Esophagus squamous epithelium (tissue), 5 donors: Measurements from ENCODE around the gene DUSP28. TPM values are rescaled to one million over a fixed set of nuclear protein-coding genes. Genes with fewer than 3 reads are reported as not detected.

Source experiments
- DNase-seq: peaks from one replicate; lab custom pipeline; 2025; lab: John Stamatoyannopoulos, UW
- H3K27ac ChIP-seq, 4 donors: fragments of 200-600 bp; sonication (generic); one replicate each; pipeline ENCODE4 v1.5.1; 2016 to 2019; ENCODE audit warnings: mild to moderate bottlenecking in 1 of 4
- H3K27me3 ChIP-seq, 4 donors: fragments of 200-600 bp; sonication (generic); 1 replicate in 3 of 4; 2 replicates in 1 of 4; pipeline versions ENCODE4 v1.5.1 to v1.6.0; 2017 to 2021; ENCODE audit warnings: antibody characterized with exemption in 1 of 4
- H3K36me3 ChIP-seq, 3 donors: fragments of 200-600 bp; sonication (generic); one replicate each; pipeline ENCODE4 v1.5.1; 2016 to 2019
- H3K4me1 ChIP-seq, 3 donors: fragments of 200-600 bp; sonication (generic); one replicate each; pipeline ENCODE4 v1.5.1; 2017 to 2019
- H3K4me3 ChIP-seq, 4 donors: fragments of 200-600 bp; sonication (generic); 1 replicate in 3 of 4; 2 replicates in 1 of 4; pipeline ENCODE4 v1.5.1; 2016 to 2019; ENCODE audit warnings: mild to moderate bottlenecking in 2 of 4, moderate library complexity in 1 of 4
- H3K9me3 ChIP-seq, 3 donors: fragments of 200-600 bp; sonication (generic); one replicate each; pipeline ENCODE4 v1.5.1; 2016 to 2019
- POLR2A ChIP-seq, 4 donors: fragments of 450-650 bp; IDR thresholded peaks; one replicate each; pipeline ENCODE4 v1.6.1; 2017; ENCODE audit warnings: antibody characterized with exemption in 4 of 4, mild to moderate bottlenecking in 4 of 4, moderate library complexity in 3 of 4
- WGBS, 2 donors: methylation state at CpG; one replicate each; pipeline ENCODE4 v1.1.5; 2018; 5-methylcytosine and 5-hydroxymethylcytosine counted together
- intact Hi-C: fragments of 100-400 bp; cut with DNase I; formaldehyde crosslinking; loops from one replicate; pipeline ENCODE4 v1.15.0; 2022
- total RNA-seq, 4 donors: library from RNA; depleted of rRNA; stranded (reverse); fragments of >200 nt; gene quantifications; one replicate each; pipeline ENCODE4 v1.1.0, GENCODE V29; 2016
- TF ChIP-seq, protein P1 (sequence below), 6 experiments: fragments of 450-650 bp in 4 of 6; fragments of 200-600 bp in 2 of 6; sonication (generic) in 2 of 6; IDR thresholded peaks; one replicate each; pipeline ENCODE4 v1.5.1; 2016 to 2019; ENCODE audit warnings: antibody characterized with exemption in 6 of 6, mild to moderate bottlenecking in 4 of 6, moderate library complexity in 4 of 6
- donor health status: DM: yes; HTN: yes; CAD: no.

DUSP28 gene
- total RNA-seq, 4 donors from 2014 or later, result 2.0 to 10.5 (median 5.3) TPM

DNA sequence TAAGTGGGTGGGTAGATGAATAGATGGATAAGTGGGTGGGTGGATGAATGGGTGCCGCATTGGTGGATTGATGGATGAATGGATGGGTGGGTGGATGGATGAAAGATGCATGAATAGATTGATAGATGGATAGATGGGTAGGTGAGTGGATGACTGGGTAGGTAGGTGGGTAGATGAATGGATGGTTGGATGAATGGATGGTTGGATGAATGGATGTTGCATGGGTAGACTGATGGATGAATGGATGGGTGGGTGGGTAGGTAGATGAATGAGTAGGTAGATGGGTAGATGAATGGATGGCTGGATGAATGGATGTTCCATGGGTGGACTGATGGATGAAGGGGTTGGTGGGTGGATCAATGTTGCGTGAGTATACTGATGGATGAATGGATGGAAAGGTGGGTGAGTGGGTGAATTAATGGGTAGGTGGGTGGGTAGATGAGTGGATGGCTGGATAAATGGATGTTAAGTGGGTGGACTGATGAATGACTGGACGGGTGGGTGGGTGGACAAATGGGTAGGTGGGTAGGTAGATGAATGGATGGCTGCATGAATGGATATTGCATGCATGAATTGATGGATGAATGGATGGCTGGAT is 32.9 kb upstream of the DUSP28 start:
- Histone ChIP-seq H3K4me1 (no peaks in the 10 kb centered on the region), H3K36me3 (peaks cover 0 to 89% (median 14%) of the 10 kb centered on the region in 3 donors), H3K27ac (no peak overlapping the region), H3K4me3 (no peak overlapping the region), H3K9me3 (peaks cover 0 to 29% (median 9%) of the 10 kb centered on the region in 3 donors), H3K27me3 (no peaks in the 10 kb centered on the region)
- intact Hi-C loops, result no loop called here
- WGBS, 2 donors, result 72 to 73% methylated on average over 3 of the region's 3 CpGs
- TF ChIP-seq, protein P1, sequence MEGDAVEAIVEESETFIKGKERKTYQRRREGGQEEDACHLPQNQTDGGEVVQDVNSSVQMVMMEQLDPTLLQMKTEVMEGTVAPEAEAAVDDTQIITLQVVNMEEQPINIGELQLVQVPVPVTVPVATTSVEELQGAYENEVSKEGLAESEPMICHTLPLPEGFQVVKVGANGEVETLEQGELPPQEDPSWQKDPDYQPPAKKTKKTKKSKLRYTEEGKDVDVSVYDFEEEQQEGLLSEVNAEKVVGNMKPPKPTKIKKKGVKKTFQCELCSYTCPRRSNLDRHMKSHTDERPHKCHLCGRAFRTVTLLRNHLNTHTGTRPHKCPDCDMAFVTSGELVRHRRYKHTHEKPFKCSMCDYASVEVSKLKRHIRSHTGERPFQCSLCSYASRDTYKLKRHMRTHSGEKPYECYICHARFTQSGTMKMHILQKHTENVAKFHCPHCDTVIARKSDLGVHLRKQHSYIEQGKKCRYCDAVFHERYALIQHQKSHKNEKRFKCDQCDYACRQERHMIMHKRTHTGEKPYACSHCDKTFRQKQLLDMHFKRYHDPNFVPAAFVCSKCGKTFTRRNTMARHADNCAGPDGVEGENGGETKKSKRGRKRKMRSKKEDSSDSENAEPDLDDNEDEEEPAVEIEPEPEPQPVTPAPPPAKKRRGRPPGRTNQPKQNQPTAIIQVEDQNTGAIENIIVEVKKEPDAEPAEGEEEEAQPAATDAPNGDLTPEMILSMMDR (IDR thresholded peaks at IDR 0.05), result no peak
- no peak for TF ChIP-seq POLR2A (IDR thresholded peaks at IDR 0.05)
- no peak for DNase-seq

DNA sequence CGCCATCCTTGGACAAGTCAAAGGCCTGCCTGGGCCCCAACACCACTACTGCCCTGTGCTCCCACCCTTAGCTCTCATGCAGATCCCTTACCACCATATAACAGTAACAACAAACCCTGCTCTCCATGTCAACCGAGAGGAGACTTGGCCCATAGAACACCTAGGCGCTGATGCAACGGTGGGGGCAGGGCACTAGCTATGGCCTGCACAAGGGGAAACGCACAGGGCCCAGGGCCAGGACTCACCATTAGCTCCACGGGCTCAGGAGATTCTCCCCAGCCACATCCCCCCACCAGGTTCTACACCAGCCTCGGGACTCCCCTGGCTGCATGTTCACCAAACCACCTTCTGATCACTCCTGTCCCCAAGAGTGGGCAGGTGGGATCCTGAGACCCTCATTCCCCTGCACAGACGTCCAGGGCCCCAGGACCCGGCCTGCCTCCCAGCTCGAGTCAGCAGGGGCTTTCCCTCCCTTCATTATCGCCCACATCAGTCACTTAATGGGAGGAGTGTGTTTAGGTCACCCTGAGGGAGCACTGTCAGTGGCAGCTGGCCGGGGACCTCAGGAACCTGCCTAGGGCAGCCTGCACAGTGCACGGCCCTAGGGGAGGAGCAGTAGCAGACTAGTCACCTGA is 31.6 kb upstream of the DUSP28 start:
- Histone ChIP-seq H3K4me3 (no peak overlapping the region), H3K4me1 (no peaks in the 10 kb centered on the region), H3K9me3 (peaks cover 0 to 38% (median 17%) of the 10 kb centered on the region in 3 donors), H3K27ac (no peak overlapping the region), H3K27me3 (no peaks in the 10 kb centered on the region), H3K36me3 (peaks cover 0 to 88% (median 1%) of the 10 kb centered on the region in 3 donors)
- TF ChIP-seq, protein P1 (IDR thresholded peaks at IDR 0.05), result no peak
- no peak for TF ChIP-seq POLR2A (IDR thresholded peaks at IDR 0.05)
- WGBS, 2 donors, result 97% methylated on average over 4 of the region's 13 CpGs; no CpG with 5 or more reads in 1 of the 2 donors
- intact Hi-C loops, result no loop called here
- DNase-seq, result no peak

DNA sequence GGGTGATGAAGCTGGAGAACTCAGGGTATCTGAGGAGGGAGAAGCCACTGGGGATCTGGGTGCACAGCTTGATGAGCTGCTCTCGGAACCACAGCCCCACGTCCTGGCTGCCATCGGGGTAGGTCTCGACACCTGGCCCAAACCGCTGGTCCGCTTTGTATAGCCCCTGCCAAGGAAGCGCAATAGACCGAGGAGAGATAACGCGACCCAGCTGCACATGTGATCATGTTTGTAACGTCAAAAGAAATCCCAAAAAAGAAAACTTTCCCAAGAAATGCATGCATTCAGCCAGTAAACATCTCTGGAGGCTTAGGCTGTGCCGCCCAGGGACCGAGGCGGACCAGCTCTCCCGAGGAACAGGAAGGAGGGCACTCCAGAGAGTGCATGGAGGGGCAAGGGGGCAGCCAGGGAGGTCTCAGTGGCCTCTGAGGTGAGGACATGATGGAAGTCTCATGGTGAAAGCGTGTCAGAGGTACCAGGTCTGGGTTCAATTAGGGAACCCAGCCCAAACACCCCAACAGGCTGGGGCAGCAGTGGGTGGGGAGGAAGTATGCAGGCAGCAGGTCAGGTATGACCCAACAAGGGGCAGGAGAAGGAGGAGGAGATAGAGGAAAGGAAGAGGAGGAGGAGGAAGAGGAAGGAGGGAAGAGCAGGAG is 30.7 kb upstream of the DUSP28 start:
- intact Hi-C loops, result no loop called here
- TF ChIP-seq, protein P1 (IDR thresholded peaks at IDR 0.05), result no peak
- TF ChIP-seq POLR2A (IDR thresholded peaks at IDR 0.05), result no peak
- Histone ChIP-seq H3K4me3 (no peak overlapping the region), H3K9me3 (peaks cover 0 to 38% (median 17%) of the 10 kb centered on the region in 3 donors), H3K27ac (no peak overlapping the region), H3K36me3 (peaks cover 0 to 88% (median 0%) of the 10 kb centered on the region in 3 donors), H3K27me3 (no peaks in the 10 kb centered on the region), H3K4me1 (no peaks in the 10 kb centered on the region)
- no peak for DNase-seq
- WGBS, 2 donors, result 91 to 96% methylated on average over 9 to 14 of the region's 16 CpGs

DNA sequence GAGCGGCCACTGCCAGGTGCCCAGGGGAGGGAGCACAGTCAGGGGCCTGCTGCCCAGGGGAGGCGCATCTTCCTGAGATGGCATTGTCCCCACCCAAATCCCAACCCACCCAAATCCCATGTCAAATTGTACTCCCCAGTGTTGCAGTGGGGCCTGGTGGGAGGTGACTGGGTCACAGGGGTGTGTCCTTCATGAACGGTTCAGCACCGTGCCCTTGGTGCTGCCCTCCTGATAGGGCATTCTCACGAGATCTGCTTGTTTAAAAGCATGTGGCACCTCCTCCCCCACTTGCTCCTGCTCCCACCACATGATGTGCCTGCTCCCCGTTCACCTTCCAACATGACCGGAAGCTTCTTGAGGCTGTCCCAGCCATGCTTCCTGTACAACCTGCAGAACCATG is 30.0 kb upstream of the DUSP28 start:
- DNase-seq, result no peak
- WGBS, 2 donors, result 83 to 99% methylated on average over 7 of the region's 7 CpGs
- Histone ChIP-seq H3K27ac (no peak overlapping the region), H3K27me3 (no peaks in the 10 kb centered on the region), H3K9me3 (peaks cover 0 to 31% (median 15%) of the 10 kb centered on the region in 3 donors), H3K36me3 (peaks cover 0 to 88% (median 0%) of the 10 kb centered on the region in 3 donors), H3K4me3 (no peak overlapping the region), H3K4me1 (no peaks in the 10 kb centered on the region)
- TF ChIP-seq POLR2A (IDR thresholded peaks at IDR 0.05), result no peak
- TF ChIP-seq, protein P1 (IDR thresholded peaks at IDR 0.05), result no peak
- intact Hi-C loops, result no loop called here

DNA sequence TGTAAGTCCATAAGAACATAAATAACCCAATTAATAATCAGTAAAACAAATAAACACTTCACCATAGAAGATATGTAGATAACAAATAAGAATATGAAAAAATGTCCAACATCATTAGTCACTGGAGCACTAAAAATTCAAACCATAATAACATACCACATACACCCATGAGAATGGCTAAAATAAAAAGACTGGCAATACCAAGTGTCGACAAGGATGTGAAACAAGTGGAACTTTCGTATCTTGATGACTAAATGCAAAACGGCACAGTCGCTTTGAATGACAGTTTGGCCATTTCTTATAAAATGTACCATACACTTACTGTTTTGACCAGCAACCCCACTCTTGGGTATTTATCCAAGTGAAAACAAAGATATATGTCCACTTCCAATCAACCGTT is 29.1 kb upstream of the DUSP28 start:
- Histone ChIP-seq H3K4me3 (no peak overlapping the region), H3K36me3 (peaks cover 0 to 88% (median 0%) of the 10 kb centered on the region in 3 donors), H3K9me3 (peaks cover 0 to 23% (median 11%) of the 10 kb centered on the region in 3 donors), H3K27ac (no peak overlapping the region), H3K4me1 (no peaks in the 10 kb centered on the region), H3K27me3 (no peaks in the 10 kb centered on the region)
- DNase-seq, result no peak
- 94 to 97% methylated on average over 5 of the region's 5 CpGs for WGBS, 2 donors
- TF ChIP-seq POLR2A (IDR thresholded peaks at IDR 0.05), result no peak
- TF ChIP-seq, protein P1 (IDR thresholded peaks at IDR 0.05), result no peak
- intact Hi-C loops, result no loop called here
